NCI-H446 (cell line): ENCODE data around the gene VWA3B.
"Not testable (repeated sequence)": the region's sequence is repeated elsewhere in the genome, so short reads cannot be mapped to it uniquely, and the experiment has no call there.

ENCODE experiments used
- DNase-seq, 2 experiments: peaks; one replicate each; lab custom pipeline; 2025; lab: John Stamatoyannopoulos, UW

The VWA3B gene

GRCh38 chr2:98297817-98298682, 211.1 kb downstream of the VWA3B start:
- no peak for DNase-seq

DNA sequence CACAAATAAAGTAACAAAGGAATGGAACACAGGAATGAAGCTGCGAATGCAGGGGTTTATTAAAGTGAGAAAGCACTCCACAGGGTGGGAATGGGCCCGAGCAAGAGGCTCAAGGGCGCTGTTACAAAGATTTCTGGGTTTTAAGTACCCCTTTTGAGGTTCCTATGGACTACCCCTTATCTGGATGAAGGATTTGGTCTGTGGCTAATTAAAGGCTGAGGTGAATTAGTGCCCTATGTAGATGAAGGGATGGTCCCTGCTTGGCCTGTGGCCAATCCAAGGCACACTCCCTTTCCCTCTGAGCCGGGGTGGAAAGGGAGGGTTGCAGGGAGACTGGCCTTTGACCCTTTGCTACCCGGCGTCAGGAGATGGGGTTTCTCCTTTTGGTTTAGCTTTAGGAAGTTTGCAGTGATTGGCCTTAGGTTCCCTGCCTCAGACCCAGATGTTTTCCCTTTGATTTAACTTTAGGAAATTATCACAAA, 211.8 kb downstream of the VWA3B start:
- no peak for DNase-seq

GRCh38 chr2:98299211-98299905, 212.4 kb downstream of the VWA3B start:
- no peak for DNase-seq

GRCh38 chr2:98300141-98300874, 213.3 kb downstream of the VWA3B start:
- no peak for DNase-seq

- no peak for DNase-seq
Measured at GRCh38 chr2:98301469-98301868, 214.5 kb downstream of the VWA3B start.

DNA sequence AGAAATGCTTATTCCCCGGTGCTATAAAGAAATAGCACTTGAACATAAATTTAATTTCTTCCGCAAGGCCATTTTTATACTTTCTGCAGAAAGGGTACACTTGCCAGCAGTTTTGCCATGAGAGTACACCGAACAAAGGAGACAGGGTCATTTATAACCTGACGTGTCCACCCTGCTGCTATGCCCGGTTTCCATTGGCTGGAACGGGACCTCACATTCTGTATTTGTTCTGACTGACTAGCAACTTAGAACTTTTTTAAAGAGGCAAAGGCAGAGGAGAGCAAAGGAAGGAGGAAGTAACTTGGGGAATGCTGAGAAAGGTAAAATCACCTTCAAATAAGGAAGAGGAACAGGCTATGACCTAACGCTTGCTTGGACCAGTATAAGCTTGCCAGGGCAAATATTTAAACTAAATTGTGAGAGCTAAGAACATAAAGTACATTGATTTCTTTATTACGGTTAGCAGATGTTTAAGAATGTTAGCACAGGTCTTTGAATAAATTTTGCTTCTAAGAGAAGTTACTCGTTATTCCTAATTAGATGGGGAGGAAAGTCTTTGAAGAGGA, 220.2 kb downstream of the VWA3B start:
- not testable (repeated sequence) for DNase-seq

- DNase-seq = no peak
Measured at GRCh38 chr2:98308068-98308467, 221.1 kb downstream of the VWA3B start.

GRCh38 chr2:98308532-98308931, 221.6 kb downstream of the VWA3B start:
- DNase-seq = no peak

- DNase-seq = no peak
Measured at GRCh38 chr2:98309580-98309979, 222.6 kb downstream of the VWA3B start.

GRCh38 chr2:98310010-98310409, 223.0 kb downstream of the VWA3B start:
- no peak for DNase-seq

DNA sequence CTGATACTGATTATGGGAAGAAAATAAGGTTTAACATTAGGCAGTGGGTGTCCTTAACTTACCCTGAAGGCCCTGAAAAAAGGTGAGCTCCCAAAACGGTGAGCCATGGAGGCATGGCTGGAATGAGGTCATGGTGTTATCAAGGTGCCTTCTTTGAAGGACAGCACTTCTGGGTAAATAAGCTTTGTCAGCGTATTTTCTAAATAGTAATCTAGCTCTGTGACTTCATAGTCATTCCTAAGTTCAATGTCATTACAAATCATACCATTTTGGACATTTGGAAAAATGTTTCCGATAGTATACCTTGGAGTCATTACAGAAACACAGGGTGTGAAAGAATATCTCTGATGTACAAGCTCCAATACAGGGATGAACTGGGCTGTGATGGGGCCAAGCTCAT, 224.1 kb downstream of the VWA3B start:
- DNase-seq = no peak

DNA sequence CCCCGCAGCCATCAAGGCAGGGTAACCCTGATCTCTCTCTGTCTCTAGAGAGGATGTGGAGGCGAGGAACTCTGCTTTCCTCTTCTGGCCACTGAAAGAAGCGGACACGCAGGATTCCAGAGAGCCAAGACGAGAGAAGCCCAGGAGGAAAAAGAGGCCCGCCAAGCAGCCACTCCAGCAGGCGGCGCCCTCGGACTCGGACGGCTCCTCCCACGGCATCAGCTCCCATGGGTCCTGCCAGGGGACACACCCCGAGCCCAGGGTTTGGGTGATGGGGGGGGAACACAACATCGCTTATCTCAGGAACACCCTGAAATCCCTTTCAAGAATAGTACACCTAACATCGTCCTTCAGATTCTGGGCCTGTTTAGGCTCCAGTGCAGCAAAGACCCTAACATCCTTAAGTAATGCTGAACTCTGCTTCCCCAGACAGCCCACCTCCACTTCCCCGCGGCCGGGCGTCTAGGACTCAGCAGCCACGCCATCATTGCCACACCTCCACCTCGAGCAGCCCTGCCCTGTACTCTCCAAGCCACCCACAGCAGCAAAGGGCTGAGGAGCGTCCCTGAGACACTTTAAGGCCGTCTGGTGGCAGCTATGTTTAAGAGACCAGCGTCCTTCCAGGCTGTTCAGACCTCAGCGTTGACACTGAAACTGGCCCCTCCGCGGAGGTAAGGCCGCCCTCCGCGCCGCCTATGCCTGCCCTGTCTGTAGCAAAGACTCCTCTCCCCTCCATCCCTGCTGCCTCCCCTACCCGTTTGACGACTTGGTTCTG, 225.0 kb downstream of the VWA3B start:
- no peak for DNase-seq

DNA sequence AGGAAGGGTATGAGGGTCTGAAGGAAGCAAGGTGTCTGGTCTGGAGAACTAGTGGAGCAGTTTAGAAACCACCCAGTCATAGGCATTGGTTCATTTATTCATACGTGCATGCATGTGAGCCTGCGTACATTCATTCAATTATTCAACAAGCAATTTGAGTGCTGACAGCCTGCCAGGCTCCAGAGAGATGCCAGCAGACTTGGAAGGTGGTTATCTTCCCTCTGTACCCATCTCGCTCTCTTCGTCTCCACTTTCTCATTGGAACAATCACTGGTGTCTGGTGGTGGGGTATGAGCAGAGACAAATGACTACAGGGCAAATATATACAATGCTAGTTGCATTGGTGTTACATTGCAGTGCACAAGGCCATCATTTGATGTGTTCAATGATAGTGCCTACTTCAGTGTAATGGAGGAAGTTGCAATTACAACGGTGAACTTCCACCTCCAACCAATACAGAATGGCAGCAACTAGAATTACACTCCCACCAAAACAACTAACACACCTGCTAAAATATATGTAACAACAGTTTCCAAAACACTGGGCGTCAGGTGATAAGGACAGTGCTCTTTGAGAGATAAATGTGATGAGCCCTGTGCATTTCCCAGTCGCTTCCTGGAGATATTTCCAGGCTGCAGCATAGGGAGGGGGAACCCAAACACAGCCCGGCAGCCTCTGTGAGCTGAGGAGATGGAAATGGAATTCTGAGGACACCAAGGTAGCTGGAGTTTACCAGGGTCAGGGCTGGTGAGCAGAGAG, 226.7 kb downstream of the VWA3B start:
- DNase-seq = no peak

DNA sequence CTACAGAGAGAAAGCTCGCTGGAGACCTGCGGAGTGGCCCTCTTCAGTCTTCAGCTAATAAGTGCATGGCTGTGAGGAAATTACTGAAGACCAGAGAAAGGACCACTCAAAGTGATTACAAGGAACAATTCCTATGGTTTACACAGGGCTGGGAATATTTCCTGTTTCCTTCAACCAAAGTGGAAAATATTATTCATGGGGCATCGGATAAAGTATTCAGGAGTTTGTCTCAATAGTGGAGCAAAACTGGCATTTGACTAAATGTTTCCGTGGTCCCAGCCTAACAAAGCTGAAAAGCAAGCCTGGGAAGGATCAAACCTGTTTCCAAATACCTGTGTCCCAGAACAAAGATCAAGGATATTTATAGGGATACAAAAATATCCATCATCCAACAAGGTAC, 227.3 kb downstream of the VWA3B start:
- DNase-seq = no peak

GRCh38 chr2:98315957-98316356, 229.0 kb downstream of the VWA3B start:
- DNase-seq = no peak

- no peak for DNase-seq
Measured at GRCh38 chr2:98317214-98317613, 230.2 kb downstream of the VWA3B start.

GRCh38 chr2:98320171-98320570, 233.2 kb downstream of the VWA3B start:
- DNase-seq = not testable (repeated sequence)

DNA sequence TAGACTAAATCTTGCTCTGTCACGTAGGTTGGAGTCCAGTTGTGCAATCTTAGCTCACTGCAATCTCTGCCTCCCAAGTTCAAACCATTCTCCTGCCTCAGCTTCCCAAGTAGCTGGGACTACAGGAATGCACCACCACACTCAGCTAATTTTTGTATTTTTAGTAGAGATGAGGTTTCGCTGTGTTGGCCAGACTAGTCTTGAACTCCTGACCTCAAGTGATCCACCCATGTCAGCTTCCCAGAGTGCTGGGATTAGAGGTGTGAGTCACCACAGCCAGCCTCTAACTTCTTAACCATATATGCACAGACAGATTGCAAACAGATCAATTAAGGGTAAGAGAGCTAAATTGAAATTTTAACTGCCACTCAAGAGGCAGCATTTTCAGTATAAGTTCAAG, 237.2 kb downstream of the VWA3B start:
- no peak for DNase-seq

DNA sequence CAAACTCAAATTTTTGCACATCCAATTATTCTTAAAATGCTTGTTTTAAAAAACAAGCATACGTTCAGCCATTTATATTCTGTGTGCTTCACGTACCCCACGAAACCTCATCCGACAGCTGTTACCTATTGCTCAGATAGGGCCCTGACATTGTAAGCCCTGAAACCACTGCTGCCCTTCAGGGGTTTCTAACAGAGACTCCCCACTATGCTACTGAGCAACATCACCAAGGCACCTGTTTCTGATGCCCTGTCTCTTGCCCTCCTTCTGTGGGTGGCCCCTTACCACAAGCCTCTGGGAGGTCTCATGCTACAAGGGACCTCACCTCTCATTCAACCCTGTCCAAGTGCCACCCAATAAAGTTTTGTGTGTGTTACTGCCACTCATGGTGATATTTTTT, 240.8 kb downstream of the VWA3B start:
- no peak for DNase-seq

GRCh38 chr2:98329549-98329948, 242.6 kb downstream of the VWA3B start:
- no peak for DNase-seq

DNA sequence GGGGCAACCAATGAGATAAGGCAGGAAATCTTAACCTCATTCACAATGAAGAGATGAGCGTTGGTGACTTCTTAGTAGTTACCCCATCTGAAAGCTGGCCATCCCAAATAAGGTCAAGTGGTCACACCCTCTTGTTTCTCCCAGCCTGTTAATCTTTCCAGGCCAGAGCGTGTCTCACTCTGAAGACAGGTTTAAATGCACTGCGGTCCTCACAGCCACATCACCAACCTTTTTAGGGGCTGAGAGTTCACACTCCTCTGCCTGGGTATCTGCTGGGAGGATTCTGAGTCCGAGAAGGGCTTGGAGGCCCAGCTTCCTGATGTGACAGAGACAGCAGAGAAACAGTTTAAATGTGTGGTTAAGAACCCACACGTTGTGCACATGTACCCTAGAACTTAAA, 246.0 kb downstream of the VWA3B start:
- DNase-seq = no peak
